ENCODE measurements around the gene ZNF562.
A peak's percentile ranks its signal among the peaks of the same experiment; 100 is the strongest.
"Not testable (repeated sequence)": the region's sequence is repeated elsewhere in the genome, so short reads cannot be mapped to it uniquely, and the experiment has no call there.

ZNF562 gene

DNA sequence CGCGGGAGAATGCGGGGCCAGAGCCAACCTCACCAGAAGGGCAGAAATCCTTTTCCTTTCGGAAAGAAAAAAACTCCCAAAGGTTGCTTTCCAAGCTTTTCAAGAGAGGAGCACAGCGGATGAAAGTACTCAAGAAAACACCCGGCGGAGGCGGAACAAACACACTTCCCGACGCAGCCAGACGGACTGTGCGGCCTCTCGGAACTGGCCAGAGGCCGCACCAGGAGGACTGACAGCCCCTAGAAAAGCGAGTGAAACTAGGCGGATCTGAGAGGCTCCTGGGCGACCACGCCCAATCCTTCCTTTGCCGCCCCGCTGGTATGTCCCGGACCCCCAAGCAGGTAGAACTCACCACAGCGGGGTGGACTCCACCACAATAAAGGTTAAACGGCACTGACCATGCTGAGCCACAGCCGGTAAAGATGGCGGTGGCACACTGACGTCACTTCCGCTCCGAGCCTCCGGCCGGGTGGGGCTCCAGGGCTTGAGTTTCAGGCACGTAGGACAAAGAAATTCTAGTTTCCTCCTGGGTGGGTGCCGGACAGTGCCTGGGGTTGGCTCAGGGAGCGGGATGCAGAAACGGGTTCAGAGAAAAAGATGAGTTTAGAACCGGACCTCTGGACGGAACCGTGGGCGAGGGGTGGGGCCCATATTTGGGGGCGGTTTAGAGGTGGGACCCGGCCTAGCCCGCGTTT, at the start of gene ZNF562:
TSS of gene ZNF562 (minus strand) at position 438 of the 695 bp plus-strand sequence. CDS start 14,356 bp downstream, outside the sequence.
- peak; percentile 49 to 69 (median 64) for DNase-seq

DNA sequence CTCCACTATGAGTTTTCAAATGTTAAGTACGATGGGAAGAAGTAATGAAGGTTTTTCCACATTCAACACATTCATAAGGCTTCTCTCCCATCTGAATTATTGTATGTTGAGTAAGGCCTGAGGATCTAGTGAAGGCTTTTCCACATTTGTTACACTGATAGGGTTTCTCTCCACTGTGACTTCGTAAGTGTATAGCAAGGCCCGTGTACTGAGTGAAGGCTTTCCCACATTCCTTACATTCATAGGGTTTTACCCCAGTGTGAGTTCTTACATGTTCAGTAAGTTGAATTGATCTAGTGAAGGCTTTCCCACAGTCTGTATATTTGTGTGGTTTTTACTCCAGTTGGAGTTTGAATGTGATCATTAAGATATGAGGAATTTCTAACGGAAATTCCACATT, 49.3 kb upstream of the ZNF562 start:
- no peak for DNase-seq

DNA sequence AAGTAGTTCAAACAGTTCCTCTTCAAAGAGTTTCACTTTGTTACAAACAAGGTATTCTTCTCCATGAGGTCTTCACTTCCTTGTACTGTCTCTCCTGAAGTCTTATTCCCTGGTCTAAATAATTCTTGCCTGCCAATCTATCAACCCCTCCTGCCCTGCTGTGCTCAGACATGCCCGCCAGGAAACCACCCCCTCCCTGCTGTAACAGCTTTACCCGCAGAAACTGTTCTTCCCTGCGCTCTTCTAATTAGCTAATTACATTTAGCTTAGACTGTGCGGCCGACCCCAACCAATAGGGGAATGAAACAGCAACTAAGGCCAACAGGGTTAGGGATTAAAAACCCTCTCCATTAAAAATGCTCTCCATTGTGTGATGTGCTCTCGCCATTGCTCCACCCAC, 47.0 kb upstream of the ZNF562 start:
- DNase-seq = no peak

DNA sequence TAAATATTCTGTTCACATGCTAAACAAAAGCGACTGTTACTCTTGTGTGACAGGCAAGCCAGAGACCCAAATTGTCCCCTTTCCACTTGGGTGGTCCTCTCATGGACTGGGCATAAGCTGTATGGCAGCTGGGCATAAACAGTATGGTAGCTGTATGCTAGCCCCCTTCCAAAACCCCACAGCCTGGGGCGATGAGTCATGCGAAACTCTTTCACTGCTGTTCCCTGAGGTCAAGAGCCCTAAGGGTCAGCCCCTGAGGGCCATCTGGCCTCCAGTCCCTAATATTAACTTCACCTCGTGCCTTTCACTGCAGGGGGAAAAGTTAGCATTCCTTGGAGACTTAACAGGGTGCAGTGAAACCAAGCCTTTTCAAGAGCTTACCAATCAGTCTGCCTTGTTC, 45.6 kb upstream of the ZNF562 start:
- no peak for DNase-seq

DNA sequence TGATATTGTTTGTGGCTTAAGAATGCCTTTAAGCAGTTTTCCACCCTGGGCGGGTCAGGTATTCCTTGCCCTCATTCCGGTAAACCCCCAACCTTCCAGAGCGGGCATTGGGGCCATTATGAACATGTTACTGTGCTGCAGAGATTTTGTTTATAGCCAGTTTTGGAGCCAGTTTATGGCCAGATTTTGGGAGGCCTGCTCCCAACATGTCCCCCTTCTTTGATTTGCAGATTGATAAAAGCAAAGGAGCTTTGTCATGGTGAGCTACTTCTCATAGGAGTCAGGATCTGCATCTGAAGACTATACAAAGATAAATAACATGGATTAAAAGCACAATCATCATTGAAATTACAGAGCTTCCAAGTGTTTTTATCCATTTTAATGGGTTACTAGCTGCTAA, 36.9 kb upstream of the ZNF562 start:
- DNase-seq = no peak

DNA sequence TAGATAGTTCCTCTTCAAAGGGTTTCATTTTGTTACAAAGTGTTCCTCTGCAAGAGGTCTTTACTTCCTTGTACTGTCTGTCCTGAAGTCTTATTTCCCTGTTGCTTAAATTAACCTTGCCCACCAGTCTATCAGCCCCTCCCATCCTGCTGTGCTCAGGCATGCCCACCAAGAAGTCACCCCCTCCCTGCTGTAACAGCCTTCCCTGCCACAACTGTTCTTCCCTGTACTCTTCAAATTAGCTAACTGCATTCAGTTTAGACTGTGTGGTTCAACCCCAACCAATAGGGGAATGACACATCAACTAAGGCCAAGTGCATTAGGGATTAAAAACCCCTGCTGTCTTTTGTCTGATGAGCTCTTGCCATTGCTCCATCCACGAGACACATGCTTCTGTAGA, 34.4 kb upstream of the ZNF562 start:
- no peak for DNase-seq

DNA sequence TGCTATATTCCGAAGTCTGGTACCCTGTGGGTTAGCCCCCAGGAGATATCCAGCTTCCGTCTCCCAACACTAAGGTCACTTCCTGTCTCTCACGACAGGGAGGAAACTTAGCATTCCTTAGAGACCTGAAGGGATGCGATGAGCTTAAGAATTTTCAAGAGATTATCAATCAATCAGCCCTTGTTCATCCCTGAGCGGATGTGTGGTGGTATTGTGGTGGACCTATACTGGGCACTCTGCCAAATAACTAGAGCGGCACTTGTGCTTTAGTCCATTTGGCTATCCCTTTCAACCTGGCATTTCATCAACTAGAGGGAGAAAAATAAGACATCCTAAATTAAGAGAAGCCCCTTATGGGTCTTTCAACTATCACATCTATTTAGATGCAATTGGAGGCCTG, 30.9 kb upstream of the ZNF562 start:
- DNase-seq = no peak

DNA sequence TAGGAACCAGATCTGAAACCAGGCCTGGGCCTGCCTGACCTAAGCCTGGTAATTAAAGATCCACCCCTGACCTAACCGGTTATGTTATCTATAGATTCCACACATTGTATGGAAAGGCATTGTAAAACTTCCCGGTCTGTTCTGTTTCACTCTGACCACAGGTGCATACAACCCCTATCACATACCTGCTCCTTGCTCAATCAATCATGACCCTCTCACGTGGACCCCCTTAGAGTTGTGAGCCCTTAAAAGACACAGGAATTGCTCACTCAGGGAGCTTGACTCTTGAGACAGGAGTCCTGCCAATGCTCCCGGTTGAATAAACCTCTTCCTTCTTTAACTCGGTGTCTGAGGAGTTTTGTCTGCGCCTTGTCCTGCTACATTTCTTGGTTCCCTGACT, 27.3 kb upstream of the ZNF562 start:
- DNase-seq = no peak

DNA sequence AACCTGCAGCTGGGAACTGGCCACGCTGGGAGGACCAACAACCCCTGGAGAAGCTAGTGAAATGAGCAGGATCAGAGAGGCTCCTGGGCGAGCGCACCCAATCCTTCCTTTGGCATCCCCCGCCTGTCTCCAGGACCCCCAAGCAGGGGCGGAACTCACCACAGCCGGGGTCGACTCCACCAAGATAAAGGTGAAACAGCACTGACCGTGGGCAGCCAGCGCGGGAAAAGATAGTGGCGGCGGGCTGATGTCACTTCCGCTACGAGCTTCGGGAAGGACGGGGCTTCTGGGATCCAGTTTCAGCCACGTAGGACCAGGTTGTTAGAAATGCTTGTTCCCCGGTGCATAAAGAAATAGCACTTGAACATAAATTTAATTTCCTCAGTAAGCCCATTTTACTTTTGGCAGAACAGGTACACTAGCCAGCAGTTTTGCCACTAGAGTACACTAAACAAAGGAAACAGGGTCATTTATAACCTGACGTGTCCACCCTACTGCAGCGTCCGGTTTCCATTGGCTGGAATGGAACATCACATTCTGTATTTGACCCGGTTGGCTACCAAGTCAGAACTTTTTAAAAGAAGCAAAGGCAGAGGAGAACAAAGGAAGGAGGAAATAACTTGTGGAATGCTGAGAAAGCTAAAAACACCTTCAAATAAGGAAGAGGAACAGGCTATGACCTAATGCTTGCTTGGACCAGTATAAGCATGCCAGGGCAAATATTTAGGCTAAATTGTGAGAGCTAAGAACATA, 25.5 kb upstream of the ZNF562 start:
- no peak for DNase-seq

DNA sequence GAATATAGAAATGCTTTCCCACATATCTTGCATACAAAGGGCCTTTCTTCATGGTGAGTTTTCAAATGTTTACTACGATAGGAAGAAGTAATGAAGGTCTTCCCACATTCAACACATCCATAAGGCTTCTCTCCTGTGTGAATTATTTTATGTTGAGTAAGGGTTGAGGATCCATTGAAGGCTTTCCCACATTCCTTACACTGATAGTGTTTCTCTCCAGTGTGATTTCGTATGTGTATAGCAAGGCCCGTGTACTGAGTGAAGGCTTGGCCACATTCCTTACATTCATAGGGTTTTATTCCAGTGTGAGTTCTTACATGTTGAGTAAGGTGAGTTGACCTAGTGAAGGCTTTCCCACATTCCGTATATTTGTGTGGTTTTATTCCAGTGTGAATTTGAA, 15.4 kb upstream of the ZNF562 start:
- not testable (repeated sequence) for DNase-seq

DNA sequence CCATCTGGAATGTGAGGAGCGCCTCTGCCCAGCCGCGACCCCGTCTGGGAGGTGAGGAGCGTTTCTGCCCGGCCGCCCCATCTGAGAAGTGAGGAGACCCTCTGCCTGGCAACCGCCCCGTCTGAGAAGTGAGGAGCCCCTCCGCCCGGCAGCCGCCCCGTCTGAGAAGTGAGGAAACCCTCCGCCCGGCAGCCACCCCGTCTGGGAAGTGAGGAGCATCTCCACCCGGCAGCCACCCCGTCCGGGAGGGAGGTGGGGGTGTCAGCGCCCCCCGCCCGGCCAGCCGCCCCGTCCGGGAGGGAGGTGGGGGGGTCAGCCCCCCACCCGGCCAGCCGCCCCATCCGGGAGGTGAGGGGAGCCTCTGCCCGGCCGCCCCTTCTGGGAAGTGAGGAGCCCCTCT, 5.1 kb upstream of the ZNF562 start:
- not testable (repeated sequence) for DNase-seq

DNA sequence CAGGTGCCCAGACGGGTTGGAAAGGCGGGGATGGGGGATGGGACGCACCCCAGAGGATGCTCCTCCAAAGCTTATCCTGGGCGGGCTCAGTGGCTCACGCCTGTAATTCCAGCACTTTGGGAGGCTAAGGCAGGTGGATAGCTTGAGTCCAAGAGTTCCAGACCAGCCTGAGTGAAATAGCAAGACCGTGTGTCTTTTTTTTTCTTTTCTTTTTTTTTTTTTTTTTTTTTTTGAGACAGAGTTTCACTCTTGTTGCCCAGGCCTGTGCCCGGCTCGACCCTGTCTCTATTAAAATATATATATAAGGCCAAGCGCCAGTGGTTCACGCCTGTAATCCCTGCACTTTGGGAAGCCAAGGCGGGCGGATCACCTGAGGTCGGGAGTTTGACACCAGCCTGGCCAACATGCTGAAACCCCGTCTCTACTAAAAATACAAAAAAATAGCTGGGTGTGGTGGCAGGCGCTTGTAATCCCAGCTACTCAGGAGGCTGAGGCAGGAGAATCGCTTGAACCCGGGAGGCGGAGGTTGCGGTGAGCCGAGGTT, 530 bp upstream of the ZNF562 start:
- not testable (repeated sequence) for DNase-seq

DNA sequence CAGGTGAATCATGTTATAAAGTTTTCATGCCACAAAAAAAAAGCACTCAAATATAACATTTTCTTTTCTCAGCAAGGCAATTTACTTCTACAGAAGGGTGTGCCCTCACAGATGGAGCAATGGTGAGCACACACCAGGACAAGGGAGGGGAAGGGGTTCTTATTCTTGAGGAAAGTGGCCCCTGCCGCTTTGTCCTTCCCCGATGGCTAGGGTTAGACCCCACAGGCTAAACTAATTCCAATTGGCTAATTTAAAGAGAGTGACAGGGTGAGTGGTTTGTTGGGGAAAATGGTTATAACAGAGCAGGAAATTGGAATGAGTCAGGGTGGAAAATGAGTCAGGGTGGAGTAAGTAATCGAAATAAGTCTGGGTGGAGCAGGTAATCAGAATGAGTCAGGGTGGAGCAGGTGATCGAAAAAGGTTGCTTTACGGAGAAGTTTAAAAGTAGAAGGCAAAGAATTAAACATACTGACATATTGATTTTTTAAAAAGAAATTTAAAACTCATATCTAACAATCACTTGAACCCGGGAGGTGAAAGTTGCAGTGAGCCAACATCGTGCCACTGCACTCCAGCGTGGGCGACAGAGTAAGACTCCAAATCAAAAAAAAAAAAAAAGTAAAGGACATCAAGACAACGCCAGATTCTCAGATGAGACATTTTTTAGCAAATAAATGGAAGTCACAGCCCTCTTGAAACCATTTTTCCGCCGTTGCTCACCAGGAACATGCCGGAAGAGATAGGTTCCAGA, 813 bp downstream of the ZNF562 start:
- peak in 1 of 4 experiments; percentile 3 for DNase-seq

DNA sequence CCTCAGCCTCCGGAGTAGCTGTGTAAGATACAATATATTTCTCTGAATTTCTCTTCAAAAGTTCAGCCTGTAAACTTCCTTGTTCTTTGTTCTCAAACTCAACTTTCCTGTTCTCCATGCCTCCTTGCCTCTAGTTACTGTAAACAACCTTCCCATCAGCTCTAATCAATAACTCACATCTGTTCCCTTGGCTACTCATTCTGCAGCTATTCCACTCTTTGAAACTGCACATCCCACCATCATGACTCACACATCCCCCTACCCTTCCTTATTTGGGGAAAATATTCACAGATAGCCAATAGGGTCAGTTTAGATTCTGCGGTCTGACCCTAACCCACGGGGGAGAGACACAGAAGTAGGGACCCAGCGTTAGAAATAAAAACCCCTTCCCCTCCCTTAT, 2.0 kb downstream of the ZNF562 start:
- DNase-seq = no peak

DNA sequence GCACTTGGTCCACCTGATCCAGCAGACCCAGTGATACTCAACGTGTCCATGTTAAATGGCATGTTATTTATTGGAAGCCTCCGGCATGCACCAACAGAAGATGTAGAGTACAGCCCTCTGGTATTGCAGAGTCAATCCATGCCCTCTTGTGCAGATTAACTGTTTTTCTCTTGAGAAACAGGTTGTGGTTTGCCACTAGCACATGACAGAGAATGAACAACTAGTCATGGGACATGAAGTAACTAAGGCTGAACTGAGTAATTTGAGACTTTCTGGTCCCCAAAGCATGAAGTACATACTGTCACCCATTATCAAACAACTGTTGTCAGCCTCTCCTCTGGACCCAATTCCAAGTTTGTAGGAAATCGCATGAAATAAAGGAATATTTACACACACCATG, 3.2 kb downstream of the ZNF562 start:
- DNase-seq = no peak

DNA sequence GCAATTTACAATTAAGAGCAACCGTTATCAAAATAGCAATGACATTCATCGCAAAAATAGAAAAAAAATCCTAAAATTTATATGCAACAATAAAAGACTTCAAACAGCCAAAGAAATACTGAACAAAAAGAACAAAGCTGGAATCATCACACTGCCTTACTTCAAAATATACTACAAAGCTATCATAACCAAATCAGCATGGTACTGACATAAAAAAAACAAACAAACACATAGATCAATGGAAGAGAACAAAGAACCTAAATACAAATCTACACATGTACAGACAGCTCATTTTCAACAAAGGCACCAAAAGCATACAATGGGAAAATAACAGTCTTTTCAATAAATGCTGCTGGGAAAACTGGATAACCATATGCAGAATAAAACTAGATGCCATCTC, 6.4 kb downstream of the ZNF562 start:
- DNase-seq = no peak

DNA sequence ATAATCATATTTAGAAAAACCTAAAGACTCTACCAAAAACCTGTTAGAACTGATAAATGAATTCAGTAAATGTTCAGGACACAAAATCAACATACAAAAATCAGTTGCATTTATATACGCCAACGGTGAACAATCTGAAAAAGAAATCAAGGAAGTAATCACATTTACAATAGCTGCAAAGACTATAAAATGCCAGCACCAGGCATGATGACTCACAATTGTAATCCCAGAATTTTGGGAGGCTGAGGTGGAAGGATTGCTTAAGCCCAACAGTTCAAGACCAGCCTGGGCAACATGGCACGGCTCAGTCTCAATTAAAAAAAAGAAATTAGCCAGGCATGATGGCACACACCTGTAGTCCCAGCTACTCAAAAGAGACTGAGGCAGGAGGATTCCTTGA, 7.0 kb downstream of the ZNF562 start:
- DNase-seq = no peak

DNA sequence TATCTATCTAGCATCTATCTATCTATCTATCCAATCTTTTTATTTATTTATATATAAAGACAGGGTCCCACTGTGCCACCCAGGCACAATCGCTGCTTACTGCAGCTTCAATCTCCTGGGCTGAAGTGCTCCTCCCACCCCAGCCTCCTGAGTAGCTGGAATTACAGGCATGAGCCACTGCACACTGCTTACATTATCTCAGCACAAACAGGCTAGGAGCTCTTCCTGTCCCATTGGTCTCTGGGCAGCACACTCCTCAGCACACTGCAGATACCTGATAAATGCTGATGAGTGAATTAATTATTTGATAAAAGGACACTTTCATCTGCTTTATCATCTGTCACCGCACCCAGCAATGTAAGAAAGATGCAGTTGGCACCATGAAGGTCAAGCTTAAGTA, 16.1 kb downstream of the ZNF562 start:
- no peak for DNase-seq

DNA sequence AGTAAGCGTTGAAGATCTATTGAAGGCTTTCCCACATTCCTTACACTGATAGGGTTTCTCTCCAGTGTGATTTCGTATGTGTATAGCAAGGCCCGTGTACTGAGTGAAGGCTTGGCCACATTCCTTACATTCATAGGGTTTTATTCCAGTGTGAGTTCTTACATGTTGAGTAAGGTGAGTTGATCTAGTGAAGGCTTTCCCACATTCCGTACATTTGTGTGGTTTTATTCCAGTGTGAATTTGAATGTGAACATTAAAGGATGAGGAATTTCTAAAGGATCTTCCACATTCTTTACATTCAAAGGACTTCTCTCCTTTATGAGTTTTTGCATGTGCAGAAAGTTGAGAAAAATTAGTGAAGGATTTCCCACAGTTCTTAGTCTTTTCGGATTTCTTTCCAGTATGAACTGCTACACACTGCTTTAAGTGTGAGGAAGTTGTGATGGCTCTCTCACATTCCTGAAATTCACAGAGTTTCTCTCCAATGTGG, 21.8 kb downstream of the ZNF562 start:
- DNase-seq = not testable (repeated sequence)

DNA sequence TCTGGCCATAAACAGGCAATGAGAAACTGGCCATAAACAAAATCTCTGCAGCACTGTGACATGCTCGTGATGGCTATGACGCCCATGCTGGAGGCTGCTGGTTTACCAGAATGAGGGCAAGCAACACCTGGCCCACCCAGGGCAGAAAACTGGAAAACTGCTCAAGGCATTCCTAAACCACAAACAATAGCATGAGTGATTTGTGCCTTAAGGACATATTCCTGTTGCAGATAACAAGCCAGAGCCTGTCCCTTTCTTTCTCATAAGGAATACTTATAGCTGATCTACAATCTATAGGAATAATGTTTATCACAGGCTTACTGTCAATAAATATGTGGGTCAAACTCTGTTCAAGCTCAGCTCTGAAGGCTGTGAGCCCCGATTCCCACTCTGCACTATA, 23.4 kb downstream of the ZNF562 start:
- not testable (repeated sequence) for DNase-seq

DNA sequence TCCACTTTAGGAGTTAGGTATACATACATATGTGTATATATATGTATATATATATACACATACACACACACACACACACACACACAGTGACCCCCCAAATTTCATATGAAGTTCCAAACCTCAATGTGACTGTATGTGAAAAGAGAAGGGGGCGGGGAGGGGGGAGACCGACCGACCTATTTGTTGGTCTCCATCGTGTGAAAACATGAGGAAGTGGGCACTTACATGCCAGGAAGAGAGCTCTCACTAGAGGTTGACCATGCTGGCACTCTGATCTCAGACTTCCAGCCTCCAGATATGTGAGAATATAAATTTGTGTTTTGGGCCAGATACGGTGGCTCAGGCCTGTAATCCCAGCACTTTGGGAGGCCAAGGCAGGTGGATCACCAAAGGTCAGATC, 24.6 kb downstream of the ZNF562 start:
- DNase-seq = no peak

DNA sequence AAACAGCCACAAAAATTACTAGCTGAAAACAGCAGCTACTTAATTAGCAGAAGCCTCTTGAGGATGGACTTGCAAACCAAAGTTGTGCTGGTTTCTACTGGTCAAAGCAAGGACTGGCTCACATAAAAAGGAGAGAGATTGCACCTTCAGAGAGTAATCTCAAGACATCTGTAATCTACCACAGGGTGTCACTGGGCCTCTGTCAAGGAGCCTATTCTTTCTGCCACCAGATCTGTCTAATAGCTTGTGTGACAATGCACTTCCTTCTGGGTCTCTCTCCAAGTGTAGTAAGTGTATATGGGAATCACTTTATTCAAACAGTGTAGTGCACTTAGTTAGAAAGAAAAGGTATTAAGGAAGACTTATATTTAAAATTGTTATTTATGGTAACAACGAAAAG, 29.4 kb downstream of the ZNF562 start:
- DNase-seq = no peak

DNA sequence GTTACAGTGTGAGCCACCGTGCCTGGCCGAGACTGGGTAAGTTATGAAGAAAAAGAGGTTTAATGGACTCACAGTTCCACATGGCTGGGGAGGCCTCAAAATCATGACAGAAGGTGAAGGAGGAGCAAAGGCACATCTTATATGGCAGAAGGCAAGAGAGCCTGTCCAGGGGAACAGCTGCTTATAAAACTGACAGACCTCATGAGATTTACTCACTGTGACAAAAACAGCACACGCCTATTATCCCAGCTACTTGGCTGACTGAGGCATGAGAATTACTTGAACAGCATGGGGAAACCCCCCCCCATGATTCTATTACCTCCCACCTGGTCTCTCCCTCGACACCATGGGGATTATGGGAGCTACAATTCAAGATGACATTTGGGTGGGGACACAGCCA, 30.4 kb downstream of the ZNF562 start:
- DNase-seq = no peak

All from activated CD4-positive, CD25-positive, alpha-beta regulatory T cell (primary cell).